Fibroblast of upper back skin (primary cell): Measurements from ENCODE around the gene SNRNP27.

Experiments
- DNase-seq: peaks from one replicate; pipeline ENCODE4 v3.0.0-alpha.2; 2013

The SNRNP27 gene

GRCh38 chr2:69917852-69918251 lies 24.1 kb downstream of the SNRNP27 start:
- peak; percentile 84 for DNase-seq

- no peak for DNase-seq
These were observed 24.6 kb downstream of the SNRNP27 start for GRCh38 chr2:69918401-69918800.

- DNase-seq: no peak
These were observed 29.4 kb downstream of the SNRNP27 start for GRCh38 chr2:69923116-69923515.

GRCh38 chr2:69926849-69927515 lies 33.2 kb downstream of the SNRNP27 start:
- peak; percentile 42 for DNase-seq

- no peak for DNase-seq
These were observed 38.3 kb downstream of the SNRNP27 start for GRCh38 chr2:69931832-69932595.

- no peak for DNase-seq
These were observed 38.8 kb downstream of the SNRNP27 start for GRCh38 chr2:69932596-69932922.

GRCh38 chr2:69933254-69933828 lies 39.6 kb downstream of the SNRNP27 start:
- no peak for DNase-seq

- peak; percentile 88 for DNase-seq
These were observed 40.3 kb downstream of the SNRNP27 start for GRCh38 chr2:69933839-69934613.

- DNase-seq: no peak
These were observed 40.8 kb downstream of the SNRNP27 start for GRCh38 chr2:69934614-69934908.

- DNase-seq: no peak
These were observed 41.3 kb downstream of the SNRNP27 start for GRCh38 chr2:69935011-69935410.

- DNase-seq: peak; percentile 40
These were observed 43.1 kb downstream of the SNRNP27 start for GRCh38 chr2:69936906-69937305.

- DNase-seq: no peak
These were observed 44.2 kb downstream of the SNRNP27 start for GRCh38 chr2:69937968-69938367.

GRCh38 chr2:69939722-69940121 lies 46.0 kb downstream of the SNRNP27 start:
- no peak for DNase-seq

- DNase-seq: no peak
These were observed 46.9 kb downstream of the SNRNP27 start for GRCh38 chr2:69940691-69941090.

GRCh38 chr2:69943000-69943842 lies 49.5 kb downstream of the SNRNP27 start:
- DNase-seq: no peak

- DNase-seq: no peak
These were observed 50.2 kb downstream of the SNRNP27 start for GRCh38 chr2:69943843-69944525.

- DNase-seq: no peak
These were observed 51.0 kb downstream of the SNRNP27 start for GRCh38 chr2:69944756-69945155.

- DNase-seq: no peak
These were observed 51.7 kb downstream of the SNRNP27 start for GRCh38 chr2:69945441-69945840.

GRCh38 chr2:69945941-69946340 lies 52.2 kb downstream of the SNRNP27 start:
- DNase-seq: no peak

- DNase-seq: peak; percentile 41
These were observed 52.9 kb downstream of the SNRNP27 start for GRCh38 chr2:69946351-69947324.
